Stromal cell of bone marrow (primary cell): ENCODE results near the gene TNS1.
"Not testable (repeated sequence)": the region's sequence is repeated elsewhere in the genome, so short reads cannot be mapped to it uniquely, and the experiment has no call there.

ENCODE experiments used
- DNase-seq: peaks from one replicate; pipeline ENCODE4 v3.0.0-alpha.2; 2012; ENCODE audit warnings: low read depth

TNS1 gene

GRCh38 chr2:217808967-217809366 lies 193.8 kb downstream of the TNS1 start:
- DNase-seq, result not testable (repeated sequence)

DNA sequence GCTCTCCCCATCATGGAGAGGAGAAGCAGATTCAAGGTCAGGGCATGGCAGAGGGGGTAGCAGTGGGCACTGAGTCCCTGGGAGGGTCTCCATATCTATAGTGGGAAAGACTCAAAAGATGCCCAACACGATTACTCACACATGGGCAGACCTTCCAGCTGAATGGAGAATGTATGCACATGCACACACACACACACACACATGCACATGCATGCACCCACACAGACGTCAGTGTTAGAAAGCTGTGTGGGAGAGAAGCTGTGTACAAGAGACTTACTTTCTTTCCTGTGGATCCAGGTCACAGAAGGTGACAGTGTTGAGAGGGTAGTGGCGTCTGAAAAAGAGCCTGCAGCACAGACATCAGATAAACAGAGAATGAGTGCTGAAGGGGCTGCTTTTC lies 194.5 kb downstream of the TNS1 start:
- DNase-seq, result no peak

DNA sequence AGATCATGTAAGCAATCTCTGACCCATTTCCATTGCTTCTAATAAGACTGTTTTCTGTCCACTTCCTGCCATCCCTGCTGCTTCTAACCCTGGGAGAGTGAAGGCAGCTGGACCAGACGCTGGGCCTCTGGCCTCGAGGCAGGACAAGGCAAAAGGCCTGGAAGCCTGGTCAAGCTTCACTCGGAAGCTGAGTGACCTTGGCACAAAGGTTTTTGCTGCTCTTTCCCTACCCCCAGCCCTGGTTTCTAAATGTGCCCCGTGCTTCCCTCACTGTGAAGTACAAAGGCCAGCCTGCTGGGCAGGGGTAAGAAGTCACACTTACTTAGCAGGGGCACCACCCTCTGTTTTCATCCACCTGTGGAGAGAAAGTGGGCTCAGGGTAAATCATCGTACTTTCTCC lies 195.0 kb downstream of the TNS1 start:
- DNase-seq, result no peak

GRCh38 chr2:217807025-217807424 lies 195.8 kb downstream of the TNS1 start:
- DNase-seq, result no peak

- no peak for DNase-seq
These were observed 196.4 kb downstream of the TNS1 start for GRCh38 chr2:217806482-217806765.

GRCh38 chr2:217805668-217806481 lies 196.9 kb downstream of the TNS1 start:
- DNase-seq, result no peak

GRCh38 chr2:217804791-217805667 lies 197.8 kb downstream of the TNS1 start:
- no peak for DNase-seq

DNA sequence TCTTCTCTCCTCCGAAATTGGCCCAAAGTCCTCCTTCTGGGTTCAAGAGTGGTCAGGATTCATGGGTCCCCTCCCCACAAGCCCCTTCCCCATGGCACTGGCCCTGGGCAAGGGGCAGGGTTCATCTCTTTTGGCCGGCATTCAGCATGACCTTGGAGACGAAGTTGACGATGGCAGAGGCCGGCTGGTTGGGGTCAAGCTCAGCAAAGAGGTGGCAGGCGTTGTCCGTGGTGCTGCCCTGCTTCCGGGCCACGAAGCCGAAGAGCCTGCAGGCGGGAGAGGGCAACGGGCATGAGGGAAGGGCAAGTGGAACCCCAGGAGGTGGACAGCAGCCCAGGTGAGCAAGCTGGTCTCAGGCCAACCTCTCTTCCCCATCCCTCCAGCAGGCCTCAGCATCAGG lies 198.5 kb downstream of the TNS1 start:
- DNase-seq, result no peak

DNA sequence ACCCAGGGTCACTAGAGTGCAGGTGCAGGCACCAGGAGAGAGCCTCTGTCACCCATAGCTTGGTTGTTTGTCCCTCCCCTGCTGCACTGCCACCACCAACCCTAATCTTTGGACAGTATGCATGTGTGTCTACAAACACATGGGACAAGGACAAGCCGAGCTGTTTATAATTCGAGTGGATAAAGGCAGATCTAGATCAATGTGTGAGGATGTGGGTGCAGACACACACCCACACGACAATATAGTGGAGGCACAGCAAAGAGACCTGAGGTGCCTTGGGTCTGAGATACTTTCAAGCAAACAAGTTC lies 199.2 kb downstream of the TNS1 start:
- DNase-seq, result no peak

- no peak for DNase-seq
These were observed 199.7 kb downstream of the TNS1 start for GRCh38 chr2:217802876-217803652.

DNA sequence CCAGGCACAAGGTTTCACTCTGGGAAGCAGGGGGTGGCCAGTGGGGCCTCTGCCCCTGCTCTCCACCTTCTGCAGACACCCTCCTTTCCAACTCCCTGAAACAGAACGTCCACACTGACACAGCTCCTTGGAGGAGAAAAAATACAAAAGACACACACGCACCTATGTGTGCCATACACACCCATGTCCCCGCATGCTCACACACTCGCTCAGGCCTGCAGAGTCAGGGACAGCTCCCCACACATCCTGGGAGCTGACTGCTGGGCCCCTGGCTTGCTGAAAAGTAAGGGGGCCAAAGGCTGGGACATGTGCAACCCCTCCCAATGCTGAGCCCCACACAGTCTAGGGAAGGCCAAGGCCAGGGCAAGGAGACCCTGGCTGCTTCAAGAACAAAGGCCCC lies 200.5 kb downstream of the TNS1 start:
- no peak for DNase-seq

DNA sequence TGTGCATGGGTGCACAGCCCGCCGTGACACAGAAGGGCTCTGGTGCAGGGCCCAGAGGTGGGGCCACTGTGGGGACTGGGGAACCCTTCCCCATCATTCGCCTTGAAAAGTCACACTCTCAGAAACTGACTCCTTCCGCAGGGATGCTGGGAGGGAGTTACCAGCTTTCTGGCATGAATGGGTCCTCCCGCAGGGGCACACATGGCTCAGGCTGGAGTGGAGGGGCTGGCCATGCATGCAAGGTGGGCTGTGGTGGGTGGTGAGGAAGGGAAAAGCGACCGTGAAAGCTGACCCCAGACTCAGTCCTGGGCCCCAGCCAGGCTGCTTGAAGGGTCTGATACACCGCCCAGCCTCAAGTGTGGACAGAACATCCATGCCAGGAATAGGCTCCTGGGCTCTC lies 201.1 kb downstream of the TNS1 start:
- no peak for DNase-seq

DNA sequence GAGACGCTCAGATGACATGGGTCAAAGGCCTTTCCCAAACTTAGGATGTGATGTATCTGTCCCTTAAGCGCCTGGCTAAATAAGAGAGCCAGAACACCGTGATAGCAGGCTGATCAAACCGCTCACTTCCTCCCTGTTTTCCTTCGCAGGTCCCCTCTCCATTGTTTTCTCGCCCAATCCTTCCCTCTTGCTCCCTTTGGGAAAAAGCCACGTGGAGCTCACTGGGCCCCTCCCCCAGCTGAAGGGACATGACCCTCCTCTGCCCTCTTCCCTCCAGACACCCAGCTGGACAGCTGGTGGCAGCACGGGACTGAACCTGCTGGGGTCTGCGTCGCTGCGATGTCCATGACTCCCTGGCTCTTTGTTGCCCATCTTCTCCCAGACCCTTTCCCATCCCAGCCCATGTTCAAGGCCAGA lies 201.7 kb downstream of the TNS1 start:
- no peak for DNase-seq

DNA sequence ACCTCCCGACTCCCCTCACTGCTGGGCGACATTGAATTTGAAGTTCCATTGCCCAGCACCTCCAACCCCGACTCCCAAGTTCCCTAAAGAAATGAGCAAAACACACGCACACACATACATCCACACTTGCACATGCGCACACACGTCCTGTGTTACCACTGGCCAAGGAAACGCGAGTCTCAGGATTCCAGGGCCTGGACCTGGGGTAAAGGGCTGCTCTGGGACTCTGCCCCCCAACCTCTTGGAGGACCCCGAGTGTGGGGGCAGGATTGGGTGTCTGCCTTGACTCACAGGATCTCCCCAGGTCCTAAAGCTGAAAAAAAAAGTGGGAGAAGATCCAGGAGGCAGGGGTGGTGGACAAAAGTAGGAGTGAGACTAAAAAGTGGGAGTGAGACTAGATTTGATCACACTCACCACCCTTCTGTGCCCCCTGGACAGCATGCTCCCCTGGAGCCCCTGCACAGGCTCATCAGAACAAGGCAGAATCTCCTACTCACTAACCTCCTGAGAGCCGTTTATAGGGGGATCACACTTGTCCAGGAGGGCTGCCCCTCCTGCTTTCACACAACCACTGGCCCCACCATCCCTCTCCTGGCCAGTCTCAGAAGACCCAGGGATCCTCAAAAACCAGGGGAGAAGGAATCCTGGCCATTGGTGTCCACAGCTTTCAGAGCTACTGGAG lies 202.2 kb downstream of the TNS1 start:
- no peak for DNase-seq

DNA sequence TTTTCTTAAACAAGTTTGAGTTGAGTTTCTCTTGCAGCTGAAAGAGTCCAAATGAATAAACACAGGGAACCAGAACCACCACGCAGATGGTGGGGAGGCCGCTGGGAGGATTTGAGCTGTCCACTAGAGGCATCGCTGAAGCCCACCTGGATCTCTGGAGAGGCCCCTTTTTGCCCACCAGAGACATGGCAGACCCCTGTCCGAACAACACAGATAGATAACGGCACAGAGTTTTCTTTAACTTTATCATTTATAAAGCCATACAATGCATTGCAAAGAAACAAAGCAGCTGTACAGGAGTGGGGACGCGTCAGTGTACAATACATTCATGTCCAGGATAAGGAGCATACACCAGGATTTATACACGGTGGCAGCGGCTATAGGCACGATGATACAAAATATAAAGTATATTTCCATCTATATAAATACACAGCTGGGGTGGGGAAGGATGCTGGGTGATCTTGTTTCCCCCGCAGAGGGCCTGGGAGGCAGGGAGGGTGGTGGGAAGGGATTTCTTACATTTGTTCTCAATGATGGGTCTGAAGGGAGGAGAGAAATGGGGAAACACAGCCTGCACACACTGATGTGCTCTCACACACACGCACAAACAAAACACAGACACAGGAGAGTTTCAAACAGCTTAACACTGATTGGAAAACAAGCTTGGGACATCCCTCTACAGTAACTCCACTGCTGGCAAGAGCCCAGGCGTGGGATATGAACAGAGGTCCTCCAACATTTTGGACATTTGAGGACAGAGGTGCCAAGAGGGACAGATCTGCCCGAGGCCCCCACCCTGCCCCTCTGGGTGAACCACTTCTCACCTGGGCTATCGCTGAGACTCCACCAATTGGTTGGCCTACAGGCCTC lies 203.0 kb downstream of the TNS1 start:
- DNase-seq, result no peak

DNA sequence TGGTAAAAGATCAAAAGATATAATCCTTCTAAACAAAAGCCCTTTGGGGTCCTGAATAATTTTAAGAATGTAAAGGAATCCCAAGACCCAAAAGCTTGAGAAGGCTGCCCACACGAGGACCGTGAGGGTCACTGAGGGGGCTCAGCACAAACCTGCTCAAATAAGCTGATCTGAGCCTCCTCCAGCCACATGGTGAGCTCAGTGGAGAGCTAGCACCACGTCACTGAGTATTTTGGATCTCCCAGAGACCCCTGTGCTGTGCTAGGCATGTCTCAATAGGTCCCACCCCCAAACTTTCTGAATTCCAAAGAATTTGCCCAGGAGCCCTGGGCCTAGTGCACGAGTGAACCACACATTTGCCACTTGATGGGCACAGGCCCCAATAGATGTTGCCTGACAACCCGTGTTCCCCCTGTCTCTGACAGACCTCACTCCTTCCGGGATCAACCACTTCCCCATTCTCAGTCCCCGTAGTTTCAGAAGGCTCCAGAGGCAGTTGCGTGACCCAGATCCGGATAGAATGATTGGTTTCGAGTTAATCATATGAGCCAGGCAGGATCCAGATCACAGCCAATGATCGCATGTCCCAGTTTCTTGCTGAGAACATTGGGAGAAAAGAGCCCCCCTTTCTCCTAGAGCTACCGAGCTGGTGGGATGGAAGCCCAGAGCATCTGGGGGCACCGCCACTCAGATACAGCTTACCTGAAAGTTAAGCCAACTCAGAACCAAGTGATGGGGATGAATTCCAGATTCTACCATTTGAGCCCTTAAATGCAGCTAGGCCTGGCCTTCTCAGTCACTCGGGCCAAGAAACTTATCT lies 203.8 kb downstream of the TNS1 start:
- no peak for DNase-seq

DNA sequence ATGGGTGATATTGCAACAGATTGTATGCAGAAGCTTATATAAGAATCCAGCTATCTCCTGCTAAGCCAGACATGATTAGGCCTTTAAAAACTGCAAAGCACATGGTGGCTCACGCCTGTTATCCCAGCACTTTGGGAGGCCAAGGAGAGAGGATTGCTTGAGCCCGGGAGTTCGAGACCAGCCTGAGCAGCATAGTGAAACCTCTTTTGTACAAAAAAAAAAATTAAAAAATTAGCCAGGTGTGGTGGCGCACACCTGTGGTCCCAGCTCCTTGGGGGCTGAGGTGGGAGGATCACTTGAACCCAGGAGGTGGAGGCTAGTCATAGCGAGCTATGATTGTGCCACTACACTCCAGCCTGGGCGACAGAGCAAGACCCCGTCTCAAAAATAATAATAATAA lies 204.6 kb downstream of the TNS1 start:
- no peak for DNase-seq

DNA sequence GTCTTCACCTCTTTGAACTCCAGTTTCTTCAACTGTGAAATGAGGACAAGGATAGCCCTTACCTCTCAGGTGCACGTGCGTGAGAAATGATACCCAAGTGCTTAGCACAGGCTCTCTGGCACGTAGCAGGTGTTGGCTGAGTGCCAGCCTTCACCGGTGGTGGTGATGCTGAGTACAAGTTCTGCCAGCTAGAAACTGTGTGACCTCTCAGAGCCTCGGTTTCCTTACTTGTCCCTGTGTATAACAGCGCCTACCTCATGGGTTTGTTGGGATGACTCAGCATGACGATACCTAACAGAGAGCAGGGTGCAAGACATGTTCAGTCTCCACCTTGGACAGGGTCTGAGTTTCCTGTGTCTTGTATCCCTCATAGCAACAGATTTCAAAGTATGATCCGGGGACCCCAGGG lies 205.1 kb downstream of the TNS1 start:
- no peak for DNase-seq

GRCh38 chr2:217797165-217797564 lies 205.6 kb downstream of the TNS1 start:
- no peak for DNase-seq

DNA sequence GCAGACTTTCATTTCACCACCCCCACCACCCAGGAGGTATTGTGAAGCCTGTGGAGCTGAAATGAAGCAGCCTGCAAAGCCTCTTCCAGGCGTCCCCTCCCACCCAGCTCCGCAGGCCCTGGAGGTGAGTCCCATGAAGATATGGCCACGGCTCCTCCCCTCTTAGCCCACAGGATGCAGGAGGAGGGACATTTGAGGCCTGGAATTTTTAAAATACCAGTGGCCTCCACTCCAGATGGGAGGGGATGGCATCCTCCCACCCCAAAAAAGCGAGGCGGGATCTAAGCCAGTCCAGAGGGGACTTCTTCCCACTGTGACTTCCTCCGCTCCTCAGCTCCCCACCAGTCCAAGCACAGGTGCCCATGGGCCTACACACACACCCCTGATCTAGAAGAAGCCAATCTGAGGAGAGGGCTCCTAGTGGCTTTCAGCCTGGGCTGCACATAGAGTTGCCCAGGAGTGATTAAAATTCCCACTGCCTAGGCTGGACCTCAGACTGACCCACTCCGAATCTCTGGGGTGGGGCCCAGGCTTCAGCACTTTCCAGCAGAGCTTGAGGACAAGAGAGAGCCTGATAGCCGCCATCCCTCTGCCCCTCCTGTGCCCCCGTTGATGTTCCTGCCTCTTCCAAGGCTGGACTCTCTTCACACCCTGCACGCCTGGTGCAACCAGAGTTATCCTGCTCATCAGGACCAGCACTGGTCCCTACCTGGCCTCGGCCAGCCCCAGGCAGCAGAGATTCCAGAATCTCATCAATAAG lies 206.9 kb downstream of the TNS1 start:
- no peak for DNase-seq
